Lower leg skin (tissue), 4 donors: Measurements from ENCODE around the gene PTPRB. TPM values are rescaled to one million over a fixed set of nuclear protein-coding genes. Genes with fewer than 3 reads are reported as not detected.

Experiments
- DNase-seq, 2 donors: peaks; one replicate each; pipeline ENCODE4 v3.0.0-alpha.2; 2019; ENCODE audit warnings: low spot score in 2 of 2
- H3K4me3 ChIP-seq: fragments of 200-600 bp; sonication (generic); 2 replicates; pipeline ENCODE4 v1.5.1; 2017; ENCODE audit warnings: mild to moderate bottlenecking, low read depth; ENCODE audit not compliant: poor library complexity, severe bottlenecking
- CTCF ChIP-seq, 3 donors: fragments of 450-650 bp; IDR thresholded peaks; one replicate each; pipeline ENCODE4 v1.5.1; 2016; ENCODE audit warnings: antibody characterized with exemption in 3 of 3, mild to moderate bottlenecking in 3 of 3, moderate library complexity in 2 of 3
- POLR2A ChIP-seq, 2 donors: fragments of 450-650 bp; IDR thresholded peaks; one replicate each; pipeline ENCODE4 v1.6.1; 2016 to 2017; ENCODE audit warnings: antibody characterized with exemption in 2 of 2, mild to moderate bottlenecking in 1 of 2, moderate library complexity in 1 of 2
- WGBS, 2 donors: methylation state at CpG; one replicate each; pipeline ENCODE4 v1.1.5; 2018; 5-methylcytosine and 5-hydroxymethylcytosine counted together
- intact Hi-C: fragments of 100-400 bp; cut with DNase I; formaldehyde crosslinking; loops from one replicate; pipeline ENCODE4 v1.15.0; 2023; ENCODE audit warnings: low total_unique reads
- total RNA-seq, 4 donors: library from RNA; depleted of rRNA; stranded (reverse); fragments of >200 nt; gene quantifications; one replicate each; pipeline ENCODE4 v1.1.0, GENCODE V29; 2016

Gene PTPRB
- 10 to 100 TPM in 1 of 4 donors, 1 to 10 TPM in 3; 2.9 to 12.1 (median 6.1) TPM for total RNA-seq

GRCh38 chr12:70637303-70638085, at the start of gene PTPRB:
PTPRB (minus strand) TSS chr12:70637429; CDS start chr12:70637395, 34 bp downstream.
- DNase-seq: no peak
- no peak within 1 kb of the TSS for H3K4me3 ChIP-seq
- TF ChIP-seq POLR2A (IDR thresholded peaks at IDR 0.05): no peak
- no peak for TF ChIP-seq CTCF (IDR thresholded peaks at IDR 0.05)
- 57 to 60% methylated on average over 6 of the region's 6 CpGs for WGBS, 2 donors
- intact Hi-C loops: no loop called here

- 74 to 82% methylated on average over 1 of the region's 1 CpG for WGBS, 2 donors
- intact Hi-C loops: no loop called here
- TF ChIP-seq POLR2A (IDR thresholded peaks at IDR 0.05): no peak
- no peak for TF ChIP-seq CTCF (IDR thresholded peaks at IDR 0.05)
Measured at GRCh38 chr12:70686907-70687306, 49.7 kb upstream of the PTPRB start.

GRCh38 chr12:70686299-70686698, 49.1 kb upstream of the PTPRB start:
- WGBS, 2 donors: 71% methylated on average over 2 of the region's 2 CpGs
- no peak for DNase-seq
- no peak overlapping the region for H3K4me3 ChIP-seq
- intact Hi-C loops: no loop called here
- TF ChIP-seq CTCF (IDR thresholded peaks at IDR 0.05): no peak
- no peak for TF ChIP-seq POLR2A (IDR thresholded peaks at IDR 0.05)

More at GRCh38 chr12:70686907-70687306, 49.7 kb upstream of the PTPRB start:
- DNase-seq: no peak
- H3K4me3 ChIP-seq: no peak overlapping the region

GRCh38 chr12:70683976-70684375, 46.7 kb upstream of the PTPRB start:
- intact Hi-C loops: no loop called here
- 63 to 69% methylated on average over 3 of the region's 3 CpGs for WGBS, 2 donors
- TF ChIP-seq CTCF (IDR thresholded peaks at IDR 0.05): no peak
- TF ChIP-seq POLR2A (IDR thresholded peaks at IDR 0.05): no peak

GRCh38 chr12:70671698-70672097, 34.5 kb upstream of the PTPRB start:
- no peak overlapping the region for H3K4me3 ChIP-seq
- no peak for DNase-seq
- TF ChIP-seq CTCF (IDR thresholded peaks at IDR 0.05) (no peak), POLR2A (IDR thresholded peaks at IDR 0.05) (no peak)
- 93 to 100% methylated on average over 5 of the region's 5 CpGs for WGBS, 2 donors
- intact Hi-C loops: no loop called here

More at GRCh38 chr12:70683976-70684375, 46.7 kb upstream of the PTPRB start:
- DNase-seq: no peak
- H3K4me3 ChIP-seq: no peak overlapping the region
